SK-N-SH (cell line): ENCODE data around the gene MAPKAPK5.

Experiments used
- MXI1 ChIP-seq: IDR thresholded peaks from 2 replicates; pipeline ENCODE4 v1.6.1; 2012; ENCODE audit warnings: mild to moderate bottlenecking, low read depth, low read length, improper control_type of control experiment
- TAF1 ChIP-seq: IDR thresholded peaks from 2 replicates; pipeline ENCODE4 v1.6.1; 2012; ENCODE audit warnings: low read depth, mild to moderate bottlenecking, low read length, moderate library complexity, borderline replicate concordance
- TF ChIP-seq, protein P1 (sequence below): fragments of 200-600 bp; sonication (generic); IDR thresholded peaks from 2 replicates; pipeline ENCODE4 v1.6.1; 2017; ENCODE audit warnings: antibody characterized with exemption, mild to moderate bottlenecking, moderate library complexity

- TF ChIP-seq TAF1: no peak
- TF ChIP-seq, protein P1, sequence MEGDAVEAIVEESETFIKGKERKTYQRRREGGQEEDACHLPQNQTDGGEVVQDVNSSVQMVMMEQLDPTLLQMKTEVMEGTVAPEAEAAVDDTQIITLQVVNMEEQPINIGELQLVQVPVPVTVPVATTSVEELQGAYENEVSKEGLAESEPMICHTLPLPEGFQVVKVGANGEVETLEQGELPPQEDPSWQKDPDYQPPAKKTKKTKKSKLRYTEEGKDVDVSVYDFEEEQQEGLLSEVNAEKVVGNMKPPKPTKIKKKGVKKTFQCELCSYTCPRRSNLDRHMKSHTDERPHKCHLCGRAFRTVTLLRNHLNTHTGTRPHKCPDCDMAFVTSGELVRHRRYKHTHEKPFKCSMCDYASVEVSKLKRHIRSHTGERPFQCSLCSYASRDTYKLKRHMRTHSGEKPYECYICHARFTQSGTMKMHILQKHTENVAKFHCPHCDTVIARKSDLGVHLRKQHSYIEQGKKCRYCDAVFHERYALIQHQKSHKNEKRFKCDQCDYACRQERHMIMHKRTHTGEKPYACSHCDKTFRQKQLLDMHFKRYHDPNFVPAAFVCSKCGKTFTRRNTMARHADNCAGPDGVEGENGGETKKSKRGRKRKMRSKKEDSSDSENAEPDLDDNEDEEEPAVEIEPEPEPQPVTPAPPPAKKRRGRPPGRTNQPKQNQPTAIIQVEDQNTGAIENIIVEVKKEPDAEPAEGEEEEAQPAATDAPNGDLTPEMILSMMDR: no peak
- TF ChIP-seq MXI1: no peak
These were observed 16.8 kb downstream of the MAPKAPK5 start for GRCh38 chr12:111858778-111859177.
